Measurements from ENCODE around the gene PITPNC1.

DNA sequence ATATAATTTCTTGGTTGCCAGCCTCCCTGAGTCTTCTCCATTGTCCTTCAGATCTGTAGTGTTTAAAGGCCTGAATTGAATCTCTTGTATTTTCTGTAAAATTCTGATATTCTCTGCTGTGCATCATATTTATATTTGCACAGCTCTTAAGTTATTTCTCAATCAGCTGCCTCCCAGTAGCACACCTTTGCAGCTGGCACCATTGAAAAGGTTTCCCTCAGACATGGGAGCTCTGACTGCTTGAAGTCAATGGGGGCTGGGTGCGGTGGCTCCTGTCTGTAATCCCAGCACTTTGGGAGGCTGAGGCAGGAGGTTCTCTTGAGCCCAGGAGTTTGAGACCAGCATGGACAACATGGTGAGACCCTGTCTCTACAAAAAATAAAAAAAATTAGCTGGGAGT lies 40.4 kb downstream of the PITPNC1 start:
- TF ChIP-seq JUNB (CRISPR knock-in tag; IDR thresholded peaks at IDR 0.05; ENCODE audit: borderline replicate concordance), result no peak
- TF ChIP-seq RAD21 (CRISPR knock-in tag; IDR thresholded peaks at IDR 0.05), result no peak
- no peak for TF ChIP-seq CHD2 (IDR thresholded peaks at IDR 0.05; ENCODE audit: low read depth, low read length)
- no peak for TF ChIP-seq ZSCAN5A (CRISPR knock-in tag; IDR thresholded peaks at IDR 0.05; ENCODE audit: borderline replicate concordance)
- TF ChIP-seq KDM4B (CRISPR knock-in tag; IDR thresholded peaks at IDR 0.05), result no peak
- TF ChIP-seq SP1 (IDR thresholded peaks at IDR 0.05), result no peak
- no peak for TF ChIP-seq SP1 (CRISPR knock-in tag; IDR thresholded peaks at IDR 0.05)
- no peak for TF ChIP-seq NFRKB (IDR thresholded peaks at IDR 0.05)
- no peak for TF ChIP-seq PCBP1 (IDR thresholded peaks at IDR 0.05; ENCODE audit: borderline replicate concordance, low read depth, low read length)
- TF ChIP-seq EZH2 (conservative IDR thresholded peaks at IDR 0.05; ENCODE audit: low read depth, low read length), result no peak
- TF ChIP-seq FOXM1 (CRISPR knock-in tag; IDR thresholded peaks at IDR 0.05), result no peak
- TF ChIP-seq POLR2AphosphoS5 (IDR thresholded peaks at IDR 0.05; ENCODE audit: low read depth, low read length), result no peak
- TF ChIP-seq IKZF1 (IDR thresholded peaks at IDR 0.05), result no peak
- TF ChIP-seq, protein P1, sequence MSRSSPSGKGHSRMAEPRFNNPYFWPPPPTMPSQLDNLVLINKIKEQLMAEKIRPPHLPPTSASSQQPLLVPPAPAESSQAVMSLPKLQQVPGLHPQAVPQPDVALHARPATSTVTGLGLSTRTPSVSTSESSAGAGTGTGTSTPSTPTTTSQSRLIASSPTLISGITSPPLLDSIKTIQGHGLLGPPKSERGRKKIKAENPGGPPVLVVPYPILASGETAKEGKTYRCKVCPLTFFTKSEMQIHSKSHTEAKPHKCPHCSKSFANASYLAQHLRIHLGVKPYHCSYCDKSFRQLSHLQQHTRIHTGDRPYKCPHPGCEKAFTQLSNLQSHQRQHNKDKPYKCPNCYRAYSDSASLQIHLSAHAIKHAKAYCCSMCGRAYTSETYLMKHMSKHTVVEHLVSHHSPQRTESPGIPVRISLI (CRISPR knock-in tag; IDR thresholded peaks at IDR 0.05; ENCODE audit: borderline replicate concordance), result no peak
